Loucy (cell line): ENCODE data around the gene TLCD5.

ENCODE experiments used
- H2AFZ ChIP-seq: fragments of 200-600 bp; sonication (generic); 2 replicates; pipeline ENCODE4 v1.6.0; 2016; ENCODE audit warnings: antibody characterized with exemption, mild to moderate bottlenecking, low read length, moderate library complexity
- H3F3A ChIP-seq: fragments of 200-600 bp; 2 replicates; pipeline ENCODE4 v1.6.0; 2016; ENCODE audit warnings: antibody characterized with exemption, low read depth, mild to moderate bottlenecking
- H3K27me3 ChIP-seq: fragments of 200-600 bp; sonication (generic); 2 replicates; pipeline ENCODE4 v1.6.1; 2014; ENCODE audit warnings: low read length, mild to moderate bottlenecking; ENCODE audit not compliant: insufficient read depth, poor library complexity, severe bottlenecking
- H3K36me3 ChIP-seq: fragments of 200-600 bp; sonication (generic); 2 replicates; pipeline ENCODE4 v1.6.1; 2016; ENCODE audit warnings: low read length; ENCODE audit not compliant: insufficient read depth
- H3K4me1 ChIP-seq: fragments of 200-600 bp; sonication (generic); 2 replicates; pipeline ENCODE4 v1.5.1; 2014; ENCODE audit warnings: low read length, mild to moderate bottlenecking; ENCODE audit not compliant: insufficient read depth, poor library complexity, severe bottlenecking
- H3K4me2 ChIP-seq: fragments of 200-600 bp; sonication (generic); 2 replicates; pipeline ENCODE4 v1.6.0; 2014; ENCODE audit warnings: antibody characterized with exemption, low read length, low read depth, mild to moderate bottlenecking; ENCODE audit not compliant: poor library complexity, severe bottlenecking
- H3K4me3 ChIP-seq: fragments of 200-600 bp; sonication (generic); 2 replicates; pipeline ENCODE4 v1.5.1; 2014; ENCODE audit warnings: low read length, mild to moderate bottlenecking, mixed read lengths; ENCODE audit not compliant: poor library complexity, severe bottlenecking
- H3K79me2 ChIP-seq: fragments of 200-600 bp; sonication (generic); 2 replicates; pipeline ENCODE4 v1.6.1; 2014; ENCODE audit warnings: low read length; ENCODE audit not compliant: insufficient read depth
- H3K9ac ChIP-seq: fragments of 200-600 bp; sonication (generic); 2 replicates; pipeline ENCODE4 v1.6.0; 2014; ENCODE audit warnings: mild to moderate bottlenecking, low read depth, low read length, moderate library complexity; ENCODE audit not compliant: poor library complexity, severe bottlenecking
- H3K9me2 ChIP-seq: fragments of 200-600 bp; sonication (generic); replicated peaks from 2 replicates; pipeline ENCODE4 v1.6.1; 2016; ENCODE audit warnings: low read depth, low read length, mixed read lengths
- H3K9me3 ChIP-seq: fragments of 200-600 bp; sonication (generic); 2 replicates; pipeline ENCODE4 v1.6.1; 2014; ENCODE audit warnings: mild to moderate bottlenecking, antibody characterized with exemption, low read length, low read depth; ENCODE audit not compliant: insufficient read depth
- H4K20me1 ChIP-seq: fragments of 200-600 bp; sonication (generic); 2 replicates; pipeline ENCODE4 v1.6.0; 2014; ENCODE audit warnings: antibody characterized with exemption, low read length, mild to moderate bottlenecking; ENCODE audit not compliant: insufficient read depth, poor library complexity, severe bottlenecking
- EZH2phosphoT487 ChIP-seq: fragments of 200-600 bp; IDR thresholded peaks from 2 replicates; pipeline ENCODE4 v1.6.1; 2018; ENCODE audit warnings: antibody characterized with exemption, mild to moderate bottlenecking, moderate library complexity, borderline replicate concordance
- TF ChIP-seq, protein P1 (sequence below): fragments of 200-600 bp; sonication (generic); conservative IDR thresholded peaks from 2 replicates; pipeline ENCODE4 v1.5.1; 2014; ENCODE audit warnings: mild to moderate bottlenecking, antibody characterized with exemption, low read length

Gene TLCD5

DNA sequence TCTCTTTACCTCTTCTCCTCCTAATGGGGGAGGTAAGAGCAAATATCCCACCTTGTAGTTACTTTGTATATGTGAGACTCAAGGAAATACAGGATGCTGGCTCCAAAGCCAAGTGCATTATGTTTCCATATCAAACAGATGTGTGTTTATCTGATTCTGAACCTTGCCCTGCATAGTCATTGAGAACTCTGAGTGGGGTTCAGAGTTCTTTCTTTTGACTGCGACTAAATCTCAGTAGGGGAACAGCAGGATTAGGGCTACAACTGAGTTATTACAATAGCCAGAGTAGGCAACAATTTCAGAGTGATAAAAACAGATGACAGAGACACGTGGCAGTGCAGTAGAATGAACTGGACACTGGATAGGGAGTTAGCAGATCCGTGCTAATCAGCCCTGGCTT is 34.1 kb upstream of the TLCD5 start:
- H3K27me3 ChIP-seq: peaks cover 6% of the 10 kb centered on the region
- no peaks in the 10 kb centered on the region for H3K9me2 ChIP-seq
- no peak overlapping the region for H2AFZ ChIP-seq
- H3K4me3 ChIP-seq: no peak overlapping the region
- no peak for TF ChIP-seq EZH2phosphoT487
- TF ChIP-seq, protein P1, sequence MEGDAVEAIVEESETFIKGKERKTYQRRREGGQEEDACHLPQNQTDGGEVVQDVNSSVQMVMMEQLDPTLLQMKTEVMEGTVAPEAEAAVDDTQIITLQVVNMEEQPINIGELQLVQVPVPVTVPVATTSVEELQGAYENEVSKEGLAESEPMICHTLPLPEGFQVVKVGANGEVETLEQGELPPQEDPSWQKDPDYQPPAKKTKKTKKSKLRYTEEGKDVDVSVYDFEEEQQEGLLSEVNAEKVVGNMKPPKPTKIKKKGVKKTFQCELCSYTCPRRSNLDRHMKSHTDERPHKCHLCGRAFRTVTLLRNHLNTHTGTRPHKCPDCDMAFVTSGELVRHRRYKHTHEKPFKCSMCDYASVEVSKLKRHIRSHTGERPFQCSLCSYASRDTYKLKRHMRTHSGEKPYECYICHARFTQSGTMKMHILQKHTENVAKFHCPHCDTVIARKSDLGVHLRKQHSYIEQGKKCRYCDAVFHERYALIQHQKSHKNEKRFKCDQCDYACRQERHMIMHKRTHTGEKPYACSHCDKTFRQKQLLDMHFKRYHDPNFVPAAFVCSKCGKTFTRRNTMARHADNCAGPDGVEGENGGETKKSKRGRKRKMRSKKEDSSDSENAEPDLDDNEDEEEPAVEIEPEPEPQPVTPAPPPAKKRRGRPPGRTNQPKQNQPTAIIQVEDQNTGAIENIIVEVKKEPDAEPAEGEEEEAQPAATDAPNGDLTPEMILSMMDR: no peak
- no peak overlapping the region for H3K9ac ChIP-seq
- H3K79me2 ChIP-seq: no peaks in the 10 kb centered on the region
- H3K4me2 ChIP-seq: no peak overlapping the region
- no peaks in the 10 kb centered on the region for H3F3A ChIP-seq
- peaks cover 3% of the 10 kb centered on the region for H3K4me1 ChIP-seq
- no peaks in the 10 kb centered on the region for H4K20me1 ChIP-seq
- H3K36me3 ChIP-seq: no peaks in the 10 kb centered on the region
- no peaks in the 10 kb centered on the region for H3K9me3 ChIP-seq

DNA sequence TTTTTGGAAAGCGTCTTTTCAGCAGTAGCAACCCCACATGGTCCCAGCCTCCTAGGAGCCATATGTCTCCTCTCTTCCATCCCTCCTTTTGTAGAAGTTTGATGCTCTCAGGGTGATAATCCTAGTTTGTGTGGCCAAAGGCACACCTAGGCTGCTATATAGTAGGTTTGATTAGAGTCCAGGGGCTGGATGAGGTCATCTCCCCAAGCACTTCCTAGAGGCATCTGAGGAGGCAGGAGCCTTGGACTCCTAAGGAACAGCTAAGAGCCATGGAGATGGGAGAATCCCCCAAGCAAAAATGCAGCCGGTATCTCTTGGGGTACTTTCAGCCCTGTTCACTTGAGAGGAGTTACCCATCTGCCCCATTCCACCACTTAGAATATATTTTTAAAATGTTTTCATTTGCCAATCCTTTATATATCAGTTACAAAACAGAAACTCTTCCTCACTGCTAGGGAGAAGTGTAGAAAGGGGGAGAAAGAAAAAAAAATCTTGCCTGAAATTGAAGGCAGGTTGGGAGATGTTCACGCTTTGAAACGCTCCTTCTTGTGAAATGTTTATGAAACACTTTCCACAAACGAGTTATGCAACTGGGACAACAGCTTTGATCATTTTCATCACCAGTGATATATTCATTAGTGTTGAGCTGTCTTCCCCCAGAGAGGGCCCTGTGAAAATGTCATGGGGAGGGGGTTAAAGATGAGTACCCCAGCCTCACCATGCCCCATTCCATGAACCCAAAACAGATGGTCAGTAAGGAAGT is 31.9 kb upstream of the TLCD5 start:
- no peak overlapping the region for H2AFZ ChIP-seq
- H3K36me3 ChIP-seq: no peaks in the 10 kb centered on the region
- peaks cover 6% of the 10 kb centered on the region for H3K27me3 ChIP-seq
- H3K4me1 ChIP-seq: peaks cover 3% of the 10 kb centered on the region
- H3F3A ChIP-seq: no peaks in the 10 kb centered on the region
- no peak overlapping the region for H3K4me2 ChIP-seq
- H4K20me1 ChIP-seq: no peaks in the 10 kb centered on the region
- TF ChIP-seq, protein P1: no peak
- no peak for TF ChIP-seq EZH2phosphoT487
- H3K9ac ChIP-seq: no peak overlapping the region
- no peaks in the 10 kb centered on the region for H3K79me2 ChIP-seq
- H3K4me3 ChIP-seq: no peak overlapping the region
- no peaks in the 10 kb centered on the region for H3K9me3 ChIP-seq
- H3K9me2 ChIP-seq: no peaks in the 10 kb centered on the region

DNA sequence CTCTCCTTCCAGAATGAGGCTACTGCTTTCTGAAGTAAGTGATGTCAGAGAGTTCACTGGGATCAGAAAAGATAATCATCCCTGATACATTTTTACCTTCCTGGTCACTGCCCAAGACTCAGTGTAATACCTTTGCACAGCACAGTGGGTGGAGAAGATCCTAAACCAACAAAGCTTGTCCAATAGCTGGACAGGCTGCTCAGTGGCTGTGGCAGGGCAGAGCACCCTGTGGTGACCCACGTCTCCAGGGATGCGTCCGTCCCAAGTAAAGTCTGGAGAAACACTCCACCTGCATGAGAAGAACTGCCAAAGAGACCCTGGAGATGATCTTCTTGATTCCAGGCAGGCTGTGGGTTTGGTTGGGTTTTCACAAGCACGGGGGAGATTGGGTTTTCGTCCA is 31.0 kb upstream of the TLCD5 start:
- peaks cover 3% of the 10 kb centered on the region for H3K4me1 ChIP-seq
- H3K79me2 ChIP-seq: no peaks in the 10 kb centered on the region
- H2AFZ ChIP-seq: no peak overlapping the region
- H3F3A ChIP-seq: no peaks in the 10 kb centered on the region
- no peaks in the 10 kb centered on the region for H3K36me3 ChIP-seq
- no peak overlapping the region for H3K4me3 ChIP-seq
- no peak overlapping the region for H3K4me2 ChIP-seq
- TF ChIP-seq, protein P1: no peak
- TF ChIP-seq EZH2phosphoT487: no peak
- H3K27me3 ChIP-seq: peaks cover 6% of the 10 kb centered on the region
- H4K20me1 ChIP-seq: no peaks in the 10 kb centered on the region
- no peaks in the 10 kb centered on the region for H3K9me2 ChIP-seq
- no peaks in the 10 kb centered on the region for H3K9me3 ChIP-seq
- H3K9ac ChIP-seq: no peak overlapping the region
